Endothelial cell of umbilical vein (primary cell): ENCODE data around the gene NRCAM. TPM values are rescaled to one million over a fixed set of nuclear protein-coding genes. Genes with fewer than 3 reads are reported as not detected.

ENCODE experiments used
- BruUV-seq: library from RNA; stranded (reverse); fragments of 400-500 nt; replicated peaks from 2 replicates; lab custom pipeline; 2021; lab: Mats Ljungman, UMichigan
- CTCF ChIA-PET: fragments of 300-600, 350-600 bp; sonication (Branson Sonifier 250); formaldehyde crosslinking; loops from one replicate; lab custom pipeline; 2021; ENCODE audit warnings: antibody characterized with exemption, inconsistent platforms; lab: Charles Lee
- POLR2A ChIA-PET: fragments of 300-600, 350-600 bp; sonication (Branson Sonifier 250); formaldehyde crosslinking; loops from one replicate; lab custom pipeline; 2021; ENCODE audit warnings: antibody characterized with exemption, inconsistent platforms; lab: Charles Lee
- DNase-seq: peaks from one replicate; pipeline ENCODE4 v3.0.0-alpha.2; 2011; ENCODE audit warnings: low read depth, low spot score
- FAIRE-seq: peaks from 2 replicates; lab custom pipeline; 2011; peaks lifted over from hg19 to GRCh38; lab: Jason Lieb, UNC
- H2AFZ ChIP-seq: 2 replicates; pipeline ENCODE4 v1.6.0; 2012; ENCODE audit warnings: low read depth, low read length, control low read depth, inconsistent platforms
- H3K27ac ChIP-seq: 2 replicates; pipeline ENCODE4 v1.5.1; 2011; ENCODE audit warnings: low read depth, mild to moderate bottlenecking, control low read depth, low read length, moderate library complexity; ENCODE audit not compliant: insufficient read depth
- H3K27me3 ChIP-seq, 2 experiments: 2 replicates each; pipeline versions ENCODE4 v1.6.0 to v1.6.1; 2011; ENCODE audit warnings: low read length in 2 of 2, mixed read lengths in 1 of 2; ENCODE audit not compliant: control insufficient read depth in 2 of 2, insufficient read depth in 2 of 2
- H3K36me3 ChIP-seq, 2 experiments: 2 replicates in 1 of 2; 3 replicates in 1 of 2; pipeline ENCODE4 v1.5.1; 2011; ENCODE audit warnings: low read length in 2 of 2, mild to moderate bottlenecking in 1 of 2, moderate library complexity in 1 of 2; ENCODE audit not compliant: control insufficient read depth in 2 of 2, insufficient read depth in 2 of 2; ENCODE audit errors: extremely low read depth in 1 of 2
- H3K4me1 ChIP-seq: 3 replicates; pipeline ENCODE4 v1.5.1; 2011; ENCODE audit warnings: mild to moderate bottlenecking, low read length; ENCODE audit not compliant: control insufficient read depth, insufficient read depth; ENCODE audit errors: extremely low read depth
- H3K4me2 ChIP-seq: 2 replicates; pipeline ENCODE4 v1.6.1; 2011; ENCODE audit warnings: low read length, control low read depth, mixed read lengths; ENCODE audit not compliant: insufficient read depth
- H3K4me3 ChIP-seq, 3 experiments: fragments of 200-600 bp in 1 of 3; sonication (generic), shearing (Covaris generic) in 1 of 3; replicated peaks in 1 of 3; 2 replicates each; pipeline ENCODE4 v1.5.1; 2011 to 2016; ENCODE audit warnings: control low read depth in 3 of 3, low read length in 3 of 3, mild to moderate bottlenecking in 2 of 3, inconsistent platforms in 1 of 3, low read depth in 1 of 3, moderate library complexity in 1 of 3; ENCODE audit not compliant: insufficient read depth in 1 of 3
- H3K79me2 ChIP-seq: 2 replicates; pipeline ENCODE4 v1.6.0; 2012; ENCODE audit warnings: low read length, inconsistent platforms; ENCODE audit not compliant: control insufficient read depth, insufficient read depth
- H3K9ac ChIP-seq: replicated peaks from 2 replicates; pipeline ENCODE3; 2011; ENCODE audit warnings: low read length, control low read depth; ENCODE audit not compliant: insufficient read depth; ENCODE audit errors: extremely low read depth
- H3K9me1 ChIP-seq: replicated peaks from 3 replicates; pipeline ENCODE4 v1.6.0; 2011; ENCODE audit warnings: mild to moderate bottlenecking, low read length; ENCODE audit not compliant: control insufficient read depth, insufficient read depth; ENCODE audit errors: extremely low read depth
- H3K9me3 ChIP-seq: replicated peaks from 2 replicates; pipeline ENCODE4 v1.5.1; 2012; ENCODE audit warnings: low read length, inconsistent platforms; ENCODE audit not compliant: control insufficient read depth, insufficient read depth
- H4K20me1 ChIP-seq: replicated peaks from 2 replicates; pipeline ENCODE3; 2011; ENCODE audit warnings: mild to moderate bottlenecking, low read length; ENCODE audit not compliant: control insufficient read depth, insufficient read depth; ENCODE audit errors: extremely low read depth
- CTCF ChIP-seq, 2 donors: IDR thresholded peaks; 1 replicate in 1 of 2; 2 replicates in 1 of 2; pipeline ENCODE4 v1.5.1; 2011; ENCODE audit warnings: low read length in 2 of 2, mild to moderate bottlenecking in 2 of 2, moderate library complexity in 2 of 2, control low read depth in 1 of 2, inconsistent platforms in 1 of 2, low read depth in 1 of 2; ENCODE audit not compliant: insufficient read depth in 1 of 2; ENCODE audit errors: extremely low read depth in 1 of 2
- EZH2 ChIP-seq: IDR thresholded peaks from 2 replicates; pipeline ENCODE4 v1.6.1; 2012; ENCODE audit warnings: borderline replicate concordance, low read depth, mild to moderate bottlenecking, moderate library complexity, low read length, inconsistent platforms; ENCODE audit not compliant: severe bottlenecking
- FOS ChIP-seq: IDR thresholded peaks from 2 replicates; pipeline ENCODE4 v1.6.1; 2011; ENCODE audit warnings: mild to moderate bottlenecking, low read length, moderate library complexity, borderline replicate concordance; ENCODE audit not compliant: insufficient read depth
- GATA2 ChIP-seq: IDR thresholded peaks from 2 replicates; pipeline ENCODE4 v1.7.0; 2011; ENCODE audit warnings: low read depth, mild to moderate bottlenecking, moderate library complexity, mixed read lengths, low read length; ENCODE audit not compliant: insufficient read length, insufficient read depth
- JUN ChIP-seq: IDR thresholded peaks from 2 replicates; pipeline ENCODE4 v1.6.1; 2011; ENCODE audit warnings: borderline replicate concordance, low read depth; ENCODE audit not compliant: insufficient read length, insufficient read depth
- MAX ChIP-seq: IDR thresholded peaks from 2 replicates; pipeline ENCODE4 v1.6.1; 2011; ENCODE audit not compliant: insufficient read depth, insufficient read length
- MYC ChIP-seq: IDR thresholded peaks from one replicate; pipeline ENCODE4 v1.6.1; 2011; ENCODE audit warnings: mild to moderate bottlenecking, low read depth, low read length
- POLR2A ChIP-seq: IDR thresholded peaks from 2 replicates; pipeline ENCODE4 v1.6.1; 2012; ENCODE audit warnings: low read depth, mild to moderate bottlenecking, control low read depth, low read length
- POLR2AphosphoS5 ChIP-seq: IDR thresholded peaks from 2 replicates; pipeline ENCODE4 v1.6.1; 2012; ENCODE audit warnings: low read depth, mild to moderate bottlenecking, control low read depth, low read length, moderate library complexity; ENCODE audit not compliant: insufficient read depth
- dilution Hi-C: fragments of 300-500 bp; cut with MboI; formaldehyde crosslinking; loops from one replicate; pipeline ENCODE4 v1.15.0; 2019; ENCODE audit warnings: low sequenced_read_pairs; ENCODE audit not compliant: extremely low pct_ligation_motif_present
- intact Hi-C: fragments of 100-400 bp; cut with micrococcal nuclease; formaldehyde crosslinking; loops from one replicate; pipeline ENCODE4 v1.10.0; 2022
- polyA plus RNA-seq, 4 experiments: library from polyadenylated mRNA; depleted of rRNA in 3 of 4; stranded (reverse) in 3 of 4; unstranded in 1 of 4; fragments of >200 nt; gene quantifications; 2 replicates each; pipeline versions ENCODE4 v1.2.1 to v1.2.3, GENCODE V29; 2011 to 2012; ENCODE audit warnings: missing spikeins in 1 of 4
- total RNA-seq: library from RNA; stranded (reverse); gene quantifications from 2 replicates; pipeline ENCODE4 v1.2.3, GENCODE V29; 2021

NRCAM gene
- total and polyA plus RNA-seq, 2 donors (not counting 3 experiments of a cell fraction or from before 2014, with no cell fraction given) = 26.0 to 47.6 TPM

- no peak for DNase-seq
- H3K27ac ChIP-seq = no peak overlapping the region
- H3K27me3 ChIP-seq = no peaks in the 10 kb centered on the region
- H3K9me3 ChIP-seq = no peaks in the 10 kb centered on the region
- TF ChIP-seq MYC (no peak), GATA2 (no peak), POLR2AphosphoS5 (no peak), EZH2 (no peak), CTCF (IDR thresholded peaks at IDR 0.05; ENCODE audit: extremely low read depth in 1 of 2, insufficient read depth in 1 of 2, low read depth in 1 of 2, low read length in 2 of 2) (no peak), JUN (no peak), FOS (no peak), MAX (no peak), POLR2A (no peak)
- H3K9ac ChIP-seq = no peak overlapping the region
- H3K4me1 ChIP-seq = peaks cover 44% of the 10 kb centered on the region
- H3K36me3 ChIP-seq = no peaks in the 10 kb centered on the region
- intact Hi-C loops (loop anchor here (5.0 kb wide), 1 partner anchor 421 kb away; the partner anchor contains the start of gene LAMB1), dilution Hi-C loops (no loop called here)
- H3K79me2 ChIP-seq = peaks cover 63% of the 10 kb centered on the region
- no TSS peak for BruUV-seq
- ChIA-PET CTCF (interaction anchor here (0.8 to 1.1 kb wide), 4 partner anchors 9 to 31 kb away, joined by 3 to 4 read pairs (median 3); no protein-coding TSS in a partner anchor), POLR2A (no interaction called here)
- no peaks in the 10 kb centered on the region for H4K20me1 ChIP-seq
- no peak for FAIRE-seq
- H3K9me1 ChIP-seq = no peaks in the 10 kb centered on the region
- no peak overlapping the region for H2AFZ ChIP-seq
- H3K4me2 ChIP-seq = no peak overlapping the region
- no peak overlapping the region for H3K4me3 ChIP-seq
Observed at GRCh38 chr7:108423089-108423989, 32.9 kb downstream of the NRCAM start.
